HepG2 (cell line): Measurements from ENCODE around the gene NPDC1. TPM values are rescaled to one million over a fixed set of nuclear protein-coding genes. Genes with fewer than 3 reads are reported as not detected.

Source experiments
- ATF7 ChIP-seq, 2 experiments: fragments of 450-650 bp in 1 of 2; sonication (generic) in 1 of 2; formaldehyde crosslinking in 1 of 2; IDR thresholded peaks; 2 replicates each; pipeline versions ENCODE4 v1.4.0 to v1.6.1; 2016 to 2020; ENCODE audit warnings: antibody characterized with exemption in 1 of 2, mild to moderate bottlenecking in 1 of 2, missing genetic modification reagents in 1 of 2
- KLF11 ChIP-seq: IDR thresholded peaks from 2 replicates; pipeline ENCODE4 v1.6.1; 2016; ENCODE audit warnings: missing compliant biosample characterization
- NKX3-1 ChIP-seq: sonication (generic); formaldehyde crosslinking; IDR thresholded peaks from 2 replicates; pipeline ENCODE4 v1.5.0; 2020; ENCODE audit warnings: missing genetic modification reagents
- SIX1 ChIP-seq: sonication (generic); formaldehyde crosslinking; IDR thresholded peaks from 2 replicates; pipeline ENCODE4 v1.4.0; 2020; ENCODE audit warnings: missing genetic modification reagents, borderline replicate concordance
- SOX5 ChIP-seq: IDR thresholded peaks from 2 replicates; pipeline ENCODE4 v1.6.1; 2016; ENCODE audit warnings: borderline replicate concordance
- ZNF253 ChIP-seq: sonication (generic); formaldehyde crosslinking; IDR thresholded peaks from 2 replicates; pipeline ENCODE4 v1.8.0; 2022; ENCODE audit warnings: mild to moderate bottlenecking, missing genetic modification reagents, borderline replicate concordance
- ZNF33A ChIP-seq: sonication (generic); formaldehyde crosslinking; IDR thresholded peaks from 2 replicates; pipeline ENCODE4 v1.5.1; 2020; ENCODE audit warnings: missing genetic modification reagents, mild to moderate bottlenecking, moderate library complexity, borderline replicate concordance
- ZNF441 ChIP-seq: sonication (generic); formaldehyde crosslinking; IDR thresholded peaks from 2 replicates; pipeline ENCODE4 v1.7.0; 2021; ENCODE audit warnings: missing genetic modification reagents, borderline replicate concordance
- ZNF607 ChIP-seq: sonication (generic); formaldehyde crosslinking; IDR thresholded peaks from 2 replicates; pipeline ENCODE4 v1.5.1; 2020; ENCODE audit warnings: missing genetic modification reagents, mild to moderate bottlenecking, borderline replicate concordance
- ZNF790 ChIP-seq: sonication (generic); formaldehyde crosslinking; IDR thresholded peaks from 2 replicates; pipeline ENCODE4 v1.8.0; 2022; ENCODE audit warnings: missing genetic modification reagents, mild to moderate bottlenecking, borderline replicate concordance
- polyA plus RNA-seq, 8 experiments: library from polyadenylated mRNA; depleted of rRNA in 3 of 8; stranded (reverse) in 7 of 8; unstranded in 1 of 8; fragments of >200 nt; fragmentation: Illumina TruSeq in 4 of 8; extraction: Trizol in 4 of 8; gene quantifications; 2 replicates each; pipeline versions ENCODE4 v1.2.1 to v1.2.3, GENCODE V29; 2011 to 2016; ENCODE audit warnings: low read depth in 4 of 8, missing spikeins in 1 of 8, mixed read lengths in 1 of 8; ENCODE audit not compliant: insufficient read depth in 1 of 8
- total RNA-seq, 5 experiments: library from RNA; depleted of rRNA; stranded (reverse); fragments of >200 nt; fragmentation: Illumina TruSeq; extraction: Trizol; gene quantifications; 2 replicates each; pipeline ENCODE4 v1.2.3, GENCODE V29; 2016; ENCODE audit warnings: low read depth in 1 of 5
- TF ChIP-seq, protein P1 (sequence below): sonication (generic); formaldehyde crosslinking; IDR thresholded peaks from 2 replicates; pipeline ENCODE4 v1.4.0; 2020; ENCODE audit warnings: missing genetic modification reagents
- TF ChIP-seq, protein P2 (sequence below): sonication (generic); formaldehyde crosslinking; IDR thresholded peaks from 2 replicates; pipeline ENCODE4 v1.9.0; 2021; ENCODE audit warnings: missing genetic modification reagents, mild to moderate bottlenecking, borderline replicate concordance
- TF ChIP-seq, protein P3 (sequence below): IDR thresholded peaks from 2 replicates; pipeline ENCODE4 v1.6.1; 2018; ENCODE audit warnings: missing genetic modification reagents, mild to moderate bottlenecking, missing compliant biosample characterization
- TF ChIP-seq, protein P4 (sequence below): sonication (generic); formaldehyde crosslinking; IDR thresholded peaks from 2 replicates; pipeline ENCODE4 v1.4.0; 2020; ENCODE audit warnings: mild to moderate bottlenecking, missing genetic modification reagents
- TF ChIP-seq, protein P5 (sequence below): sonication (generic); formaldehyde crosslinking; IDR thresholded peaks from 2 replicates; pipeline ENCODE4 v1.4.0; 2020; ENCODE audit warnings: mild to moderate bottlenecking, missing genetic modification reagents
- TF ChIP-seq, protein P6 (sequence below): sonication (generic); formaldehyde crosslinking; IDR thresholded peaks from 2 replicates; pipeline ENCODE4 v1.4.0; 2020; ENCODE audit warnings: mild to moderate bottlenecking, missing genetic modification reagents

The NPDC1 gene
- total and polyA plus RNA-seq, 2 of the 13 experiments (the other 11 are each of a cell fraction or from before 2014, with no cell fraction given), result 0.84 to 5.4 TPM

DNA sequence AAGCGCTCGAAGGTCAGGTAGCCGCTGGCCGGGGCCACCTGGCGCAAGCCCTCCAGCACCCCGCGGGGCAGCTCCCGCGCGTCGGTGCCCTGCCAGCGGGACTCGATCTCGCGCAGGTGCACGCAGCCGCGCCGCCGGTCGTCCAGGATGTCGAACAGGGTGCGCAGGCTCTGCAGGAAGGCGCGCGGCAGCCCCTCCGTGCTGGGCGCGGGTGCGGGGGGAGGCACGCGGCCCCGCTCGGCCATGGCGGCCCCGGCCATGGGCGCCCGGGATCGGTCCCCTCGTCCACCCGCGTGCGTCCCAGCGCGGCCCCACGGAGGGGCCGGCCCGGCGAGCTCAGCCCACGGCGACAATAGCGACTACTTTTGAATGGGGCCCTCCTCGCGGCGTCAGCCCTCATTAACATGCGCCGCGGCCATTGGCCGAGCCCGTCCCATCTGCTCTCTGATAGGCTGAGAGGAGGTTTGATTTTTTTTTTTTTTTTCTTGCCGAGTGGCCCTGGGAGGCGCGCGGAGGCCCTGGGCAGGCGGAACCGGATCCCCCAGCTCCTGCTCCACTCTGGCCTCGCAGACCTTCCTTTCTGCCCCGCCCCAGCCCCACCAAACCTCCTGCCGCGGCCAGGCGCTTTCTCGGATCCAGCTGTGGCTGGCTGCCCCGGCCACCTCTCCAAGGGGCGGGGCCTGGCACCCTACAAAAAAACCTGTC, 24.4 kb upstream of the NPDC1 start, which contains the start of gene SAPCD2 (continued):
- TF ChIP-seq, protein P1, sequence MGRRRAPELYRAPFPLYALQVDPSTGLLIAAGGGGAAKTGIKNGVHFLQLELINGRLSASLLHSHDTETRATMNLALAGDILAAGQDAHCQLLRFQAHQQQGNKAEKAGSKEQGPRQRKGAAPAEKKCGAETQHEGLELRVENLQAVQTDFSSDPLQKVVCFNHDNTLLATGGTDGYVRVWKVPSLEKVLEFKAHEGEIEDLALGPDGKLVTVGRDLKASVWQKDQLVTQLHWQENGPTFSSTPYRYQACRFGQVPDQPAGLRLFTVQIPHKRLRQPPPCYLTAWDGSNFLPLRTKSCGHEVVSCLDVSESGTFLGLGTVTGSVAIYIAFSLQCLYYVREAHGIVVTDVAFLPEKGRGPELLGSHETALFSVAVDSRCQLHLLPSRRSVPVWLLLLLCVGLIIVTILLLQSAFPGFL (CRISPR knock-in tag), result no peak
- TF ChIP-seq SOX5, result no peak
- TF ChIP-seq, protein P2, sequence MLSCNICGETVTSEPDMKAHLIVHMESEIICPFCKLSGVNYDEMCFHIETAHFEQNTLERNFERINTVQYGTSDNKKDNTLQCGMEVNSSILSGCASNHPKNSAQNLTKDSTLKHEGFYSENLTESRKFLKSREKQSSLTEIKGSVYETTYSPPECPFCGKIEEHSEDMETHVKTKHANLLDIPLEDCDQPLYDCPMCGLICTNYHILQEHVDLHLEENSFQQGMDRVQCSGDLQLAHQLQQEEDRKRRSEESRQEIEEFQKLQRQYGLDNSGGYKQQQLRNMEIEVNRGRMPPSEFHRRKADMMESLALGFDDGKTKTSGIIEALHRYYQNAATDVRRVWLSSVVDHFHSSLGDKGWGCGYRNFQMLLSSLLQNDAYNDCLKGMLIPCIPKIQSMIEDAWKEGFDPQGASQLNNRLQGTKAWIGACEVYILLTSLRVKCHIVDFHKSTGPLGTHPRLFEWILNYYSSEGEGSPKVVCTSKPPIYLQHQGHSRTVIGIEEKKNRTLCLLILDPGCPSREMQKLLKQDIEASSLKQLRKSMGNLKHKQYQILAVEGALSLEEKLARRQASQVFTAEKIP (CRISPR knock-in tag), result no peak
- TF ChIP-seq NKX3-1 (CRISPR knock-in tag), result no peak
- 0 out of 2 replicates have a peak, but pooled peaks have one; percentile 16 for TF ChIP-seq KLF11 (CRISPR knock-in tag)
- TF ChIP-seq, protein P3, sequence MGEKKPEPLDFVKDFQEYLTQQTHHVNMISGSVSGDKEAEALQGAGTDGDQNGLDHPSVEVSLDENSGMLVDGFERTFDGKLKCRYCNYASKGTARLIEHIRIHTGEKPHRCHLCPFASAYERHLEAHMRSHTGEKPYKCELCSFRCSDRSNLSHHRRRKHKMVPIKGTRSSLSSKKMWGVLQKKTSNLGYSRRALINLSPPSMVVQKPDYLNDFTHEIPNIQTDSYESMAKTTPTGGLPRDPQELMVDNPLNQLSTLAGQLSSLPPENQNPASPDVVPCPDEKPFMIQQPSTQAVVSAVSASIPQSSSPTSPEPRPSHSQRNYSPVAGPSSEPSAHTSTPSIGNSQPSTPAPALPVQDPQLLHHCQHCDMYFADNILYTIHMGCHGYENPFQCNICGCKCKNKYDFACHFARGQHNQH (CRISPR knock-in tag), result peak; percentile 51; the same call in 1 of the 2 replicates
- no peak for TF ChIP-seq ZNF790
- TF ChIP-seq, protein P4, sequence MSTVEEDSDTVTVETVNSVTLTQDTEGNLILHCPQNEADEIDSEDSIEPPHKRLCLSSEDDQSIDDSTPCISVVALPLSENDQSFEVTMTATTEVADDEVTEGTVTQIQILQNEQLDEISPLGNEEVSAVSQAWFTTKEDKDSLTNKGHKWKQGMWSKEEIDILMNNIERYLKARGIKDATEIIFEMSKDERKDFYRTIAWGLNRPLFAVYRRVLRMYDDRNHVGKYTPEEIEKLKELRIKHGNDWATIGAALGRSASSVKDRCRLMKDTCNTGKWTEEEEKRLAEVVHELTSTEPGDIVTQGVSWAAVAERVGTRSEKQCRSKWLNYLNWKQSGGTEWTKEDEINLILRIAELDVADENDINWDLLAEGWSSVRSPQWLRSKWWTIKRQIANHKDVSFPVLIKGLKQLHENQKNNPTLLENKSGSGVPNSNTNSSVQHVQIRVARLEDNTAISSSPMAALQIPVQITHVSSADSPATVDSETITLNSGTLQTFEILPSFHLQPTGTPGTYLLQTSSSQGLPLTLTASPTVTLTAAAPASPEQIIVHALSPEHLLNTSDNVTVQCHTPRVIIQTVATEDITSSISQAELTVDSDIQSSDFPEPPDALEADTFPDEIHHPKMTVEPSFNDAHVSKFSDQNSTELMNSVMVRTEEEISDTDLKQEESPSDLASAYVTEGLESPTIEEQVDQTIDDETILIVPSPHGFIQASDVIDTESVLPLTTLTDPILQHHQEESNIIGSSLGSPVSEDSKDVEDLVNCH (CRISPR knock-in tag), result no peak
- no peak for TF ChIP-seq ATF7 (IDR thresholded peaks at IDR 0.05)
- 0 out of 2 replicates have a peak, but pooled peaks have one; percentile 39 for TF ChIP-seq ATF7 (CRISPR knock-in tag; IDR thresholded peaks at IDR 0.05)
- TF ChIP-seq ZNF607 (CRISPR knock-in tag), result 0 out of 2 replicates have a peak, but pooled peaks have one; percentile 67
- TF ChIP-seq, protein P5, sequence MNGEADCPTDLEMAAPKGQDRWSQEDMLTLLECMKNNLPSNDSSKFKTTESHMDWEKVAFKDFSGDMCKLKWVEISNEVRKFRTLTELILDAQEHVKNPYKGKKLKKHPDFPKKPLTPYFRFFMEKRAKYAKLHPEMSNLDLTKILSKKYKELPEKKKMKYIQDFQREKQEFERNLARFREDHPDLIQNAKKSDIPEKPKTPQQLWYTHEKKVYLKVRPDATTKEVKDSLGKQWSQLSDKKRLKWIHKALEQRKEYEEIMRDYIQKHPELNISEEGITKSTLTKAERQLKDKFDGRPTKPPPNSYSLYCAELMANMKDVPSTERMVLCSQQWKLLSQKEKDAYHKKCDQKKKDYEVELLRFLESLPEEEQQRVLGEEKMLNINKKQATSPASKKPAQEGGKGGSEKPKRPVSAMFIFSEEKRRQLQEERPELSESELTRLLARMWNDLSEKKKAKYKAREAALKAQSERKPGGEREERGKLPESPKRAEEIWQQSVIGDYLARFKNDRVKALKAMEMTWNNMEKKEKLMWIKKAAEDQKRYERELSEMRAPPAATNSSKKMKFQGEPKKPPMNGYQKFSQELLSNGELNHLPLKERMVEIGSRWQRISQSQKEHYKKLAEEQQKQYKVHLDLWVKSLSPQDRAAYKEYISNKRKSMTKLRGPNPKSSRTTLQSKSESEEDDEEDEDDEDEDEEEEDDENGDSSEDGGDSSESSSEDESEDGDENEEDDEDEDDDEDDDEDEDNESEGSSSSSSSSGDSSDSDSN (CRISPR knock-in tag), result peak; percentile 65
- TF ChIP-seq ZNF253 (CRISPR knock-in tag), result no peak
- no peak for TF ChIP-seq ZNF33A (CRISPR knock-in tag)
- peak; percentile 22; the same call in 1 of the 2 replicates for TF ChIP-seq SIX1
- TF ChIP-seq, protein P6, sequence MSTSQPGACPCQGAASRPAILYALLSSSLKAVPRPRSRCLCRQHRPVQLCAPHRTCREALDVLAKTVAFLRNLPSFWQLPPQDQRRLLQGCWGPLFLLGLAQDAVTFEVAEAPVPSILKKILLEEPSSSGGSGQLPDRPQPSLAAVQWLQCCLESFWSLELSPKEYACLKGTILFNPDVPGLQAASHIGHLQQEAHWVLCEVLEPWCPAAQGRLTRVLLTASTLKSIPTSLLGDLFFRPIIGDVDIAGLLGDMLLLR (CRISPR knock-in tag), result no peak
- TF ChIP-seq ZNF441 (CRISPR knock-in tag), result no peak
